Superior temporal gyrus (tissue), 1 donor: ENCODE measurements around the gene RDH8.
"Not testable (repeated sequence)": the region's sequence is repeated elsewhere in the genome, so short reads cannot be mapped to it uniquely, and the experiment has no call there.

Source experiments
- DNase-seq: peaks from one replicate; pipeline ENCODE4 v3.0.0-alpha.2; 2016; ENCODE audit errors: extremely low spot score

The RDH8 gene

GRCh38 chr19:10005632-10006334, 7.5 kb upstream of the RDH8 start:
- DNase-seq: no peak

DNA sequence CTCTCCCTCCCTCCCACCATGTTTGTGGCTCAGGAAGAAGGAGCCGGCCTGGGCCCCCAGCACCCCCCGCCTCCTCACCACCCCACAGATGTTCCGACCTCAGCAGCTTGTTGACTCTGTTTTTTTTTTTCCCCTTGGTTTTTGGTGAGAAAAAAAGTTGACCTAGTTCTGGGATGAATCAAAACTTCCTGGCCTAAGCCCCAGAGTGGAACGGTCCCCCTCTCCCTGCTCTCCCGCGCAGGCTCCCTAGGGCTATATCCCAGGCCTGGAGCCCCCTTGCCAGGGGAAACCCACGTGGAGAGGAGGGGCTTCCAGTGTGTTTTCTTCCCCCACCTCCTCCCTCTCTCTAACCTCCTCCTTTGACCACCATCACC, 7.0 kb upstream of the RDH8 start:
- no peak for DNase-seq

- DNase-seq: no peak
Observed at GRCh38 chr19:10006752-10007323, 6.4 kb upstream of the RDH8 start.

DNA sequence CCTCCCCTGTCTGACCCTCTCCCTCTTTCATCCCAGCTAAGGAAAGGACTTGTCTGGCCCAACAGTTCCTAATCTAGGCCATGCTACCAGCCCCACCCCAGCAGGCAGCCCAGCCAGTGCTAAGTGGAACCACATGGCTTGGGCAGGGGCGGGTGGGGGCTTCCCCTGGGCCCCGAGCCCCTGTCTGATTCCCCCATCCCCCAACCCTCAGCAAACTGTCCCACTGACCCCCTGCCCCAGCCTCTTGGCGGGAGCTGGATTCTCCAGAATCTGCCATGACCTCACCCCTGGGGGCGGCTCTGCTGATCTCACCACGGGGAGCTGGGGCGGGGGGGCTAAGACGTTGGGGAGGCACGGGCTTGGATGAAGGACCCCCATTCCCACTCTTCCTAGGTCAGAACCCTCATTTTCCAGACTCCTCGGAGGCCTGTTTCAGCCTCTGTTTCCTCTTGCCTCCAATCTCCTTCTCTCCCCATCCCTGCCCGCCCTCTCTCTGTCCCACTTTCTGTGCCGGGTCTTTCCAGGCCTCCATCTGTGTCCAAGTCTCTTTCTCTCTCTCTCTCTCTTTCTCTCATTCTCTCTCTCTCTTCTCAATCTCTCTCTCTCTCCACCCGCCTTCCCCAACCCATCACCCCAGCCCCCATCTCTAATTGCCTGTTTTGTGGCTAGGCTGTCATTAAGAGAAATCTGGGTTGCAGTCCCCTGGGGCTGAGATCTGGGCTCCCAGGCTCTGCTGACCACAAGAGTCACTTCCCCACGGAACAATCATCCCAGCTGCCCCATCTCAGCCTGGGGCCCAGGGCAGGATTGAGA, 5.7 kb upstream of the RDH8 start:
- DNase-seq: no peak

- DNase-seq: no peak
Observed at GRCh38 chr19:10008184-10008765, 5.0 kb upstream of the RDH8 start.

- DNase-seq: no peak
Observed at GRCh38 chr19:10009714-10010224, 3.5 kb upstream of the RDH8 start.

GRCh38 chr19:10010247-10010691, 3.0 kb upstream of the RDH8 start, which contains the start of gene COL5A3:
COL5A3 (minus strand) TSS chr19:10010504; CDS start chr19:10010385, 119 bp downstream.
- DNase-seq: no peak

- no peak for DNase-seq
Observed at GRCh38 chr19:10010939-10011338, 2.3 kb upstream of the RDH8 start.

DNA sequence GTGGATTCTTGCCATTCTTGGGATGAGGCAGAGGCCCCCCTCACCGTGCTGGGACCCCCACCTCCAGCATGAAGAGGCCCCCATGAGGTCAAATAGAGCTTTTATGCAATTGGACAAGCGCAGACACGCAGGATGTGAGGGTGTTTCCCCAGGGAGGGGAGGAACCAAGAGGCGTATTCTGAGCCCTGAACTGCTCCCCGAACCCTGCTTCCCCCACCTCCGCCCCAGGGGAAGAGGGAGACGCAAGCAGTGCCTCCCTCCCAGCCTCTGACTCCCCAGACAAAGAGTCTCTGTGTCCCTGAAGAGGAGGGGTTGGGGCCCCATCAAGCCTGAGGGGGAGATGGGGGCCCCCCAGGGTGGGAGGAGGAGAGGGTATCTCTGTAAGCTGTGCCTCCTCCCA, 1.3 kb upstream of the RDH8 start:
- no peak for DNase-seq

GRCh38 chr19:10013834-10014618, 743 bp downstream of the RDH8 start:
- DNase-seq: no peak

GRCh38 chr19:10018263-10018662, 5.0 kb downstream of the RDH8 start:
- no peak for DNase-seq

- DNase-seq: no peak
Observed at GRCh38 chr19:10018786-10019185, 5.5 kb downstream of the RDH8 start.

DNA sequence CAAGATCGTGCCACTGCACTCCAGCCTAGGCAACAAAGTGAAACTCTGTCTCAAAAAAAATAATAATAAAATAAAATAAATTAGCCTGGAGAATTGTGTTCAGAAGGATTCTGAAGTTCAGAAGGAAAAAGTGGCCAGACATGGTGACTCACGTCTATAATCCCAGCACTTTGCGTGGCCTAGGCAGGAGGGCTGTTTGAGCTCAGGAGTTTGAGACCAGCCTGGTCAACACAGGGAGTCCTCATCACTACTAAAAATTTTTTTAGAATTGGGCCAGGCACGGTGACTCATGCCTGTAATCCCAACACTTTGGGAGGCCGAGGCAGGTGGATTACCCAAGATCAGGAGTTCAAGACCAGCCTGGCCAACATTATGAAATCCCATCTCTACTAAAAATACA, 6.0 kb downstream of the RDH8 start:
- DNase-seq: no peak

DNA sequence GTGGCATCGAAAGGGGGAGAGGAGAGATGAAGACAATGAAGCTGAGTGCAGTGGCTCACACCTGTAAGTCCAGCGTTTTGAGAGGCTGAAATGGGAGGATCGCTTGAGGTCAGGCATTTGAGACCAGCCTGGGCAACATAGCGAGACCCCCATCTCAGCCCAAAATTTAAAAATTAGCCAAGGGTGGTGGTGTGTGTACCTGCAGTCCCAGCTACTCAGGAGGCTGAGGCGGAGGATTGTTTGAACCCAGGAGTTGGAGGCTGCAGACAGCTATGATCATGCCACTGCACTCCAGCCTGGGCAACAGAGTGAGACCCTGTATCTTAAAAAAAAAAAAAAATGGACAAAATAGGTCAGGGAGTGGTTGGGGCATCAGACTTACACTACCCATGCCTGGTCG, 7.6 kb downstream of the RDH8 start:
- DNase-seq: no peak

- DNase-seq: no peak
Observed at GRCh38 chr19:10021446-10021845, 8.2 kb downstream of the RDH8 start.

DNA sequence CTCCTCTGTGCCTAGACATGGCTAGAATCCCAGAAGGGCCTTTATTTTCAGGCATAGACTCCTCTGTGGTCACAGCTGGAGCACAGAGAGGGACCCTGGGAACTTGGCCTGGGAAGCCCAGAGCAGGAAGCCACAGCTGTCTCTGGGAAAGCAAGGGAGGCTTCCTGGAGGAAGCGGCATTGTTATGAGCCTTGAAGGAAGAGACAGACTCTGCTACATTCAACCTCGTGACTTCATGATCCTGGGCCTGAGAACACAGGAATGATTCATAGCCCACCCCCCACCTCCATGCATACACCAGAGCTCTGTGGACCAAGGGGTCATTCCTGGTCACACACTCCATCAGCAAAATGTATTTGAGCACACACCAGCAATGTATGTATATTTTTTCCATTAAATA, 8.6 kb downstream of the RDH8 start:
- DNase-seq: no peak

GRCh38 chr19:10023096-10023495, 9.8 kb downstream of the RDH8 start:
- not testable (repeated sequence) for DNase-seq

DNA sequence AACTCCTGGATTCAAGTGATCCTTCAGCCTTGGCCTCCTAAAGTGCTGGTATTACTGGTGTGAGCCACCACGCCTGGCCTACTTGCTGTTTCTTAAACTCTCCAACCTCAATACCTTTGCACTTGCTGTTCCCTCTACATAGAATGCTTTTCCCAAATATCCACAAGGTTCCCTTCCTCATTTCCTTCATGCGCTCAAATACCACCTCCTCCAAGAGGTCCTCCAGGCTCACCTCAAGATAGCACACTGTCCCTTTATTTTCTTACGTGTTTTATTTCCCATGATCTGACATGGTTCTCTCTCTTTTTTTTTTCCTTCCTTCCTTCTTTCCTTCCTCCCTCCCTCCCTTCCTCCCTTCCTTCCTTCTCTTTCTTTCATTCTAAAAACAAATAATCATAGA, 13.5 kb downstream of the RDH8 start:
- DNase-seq: no peak

DNA sequence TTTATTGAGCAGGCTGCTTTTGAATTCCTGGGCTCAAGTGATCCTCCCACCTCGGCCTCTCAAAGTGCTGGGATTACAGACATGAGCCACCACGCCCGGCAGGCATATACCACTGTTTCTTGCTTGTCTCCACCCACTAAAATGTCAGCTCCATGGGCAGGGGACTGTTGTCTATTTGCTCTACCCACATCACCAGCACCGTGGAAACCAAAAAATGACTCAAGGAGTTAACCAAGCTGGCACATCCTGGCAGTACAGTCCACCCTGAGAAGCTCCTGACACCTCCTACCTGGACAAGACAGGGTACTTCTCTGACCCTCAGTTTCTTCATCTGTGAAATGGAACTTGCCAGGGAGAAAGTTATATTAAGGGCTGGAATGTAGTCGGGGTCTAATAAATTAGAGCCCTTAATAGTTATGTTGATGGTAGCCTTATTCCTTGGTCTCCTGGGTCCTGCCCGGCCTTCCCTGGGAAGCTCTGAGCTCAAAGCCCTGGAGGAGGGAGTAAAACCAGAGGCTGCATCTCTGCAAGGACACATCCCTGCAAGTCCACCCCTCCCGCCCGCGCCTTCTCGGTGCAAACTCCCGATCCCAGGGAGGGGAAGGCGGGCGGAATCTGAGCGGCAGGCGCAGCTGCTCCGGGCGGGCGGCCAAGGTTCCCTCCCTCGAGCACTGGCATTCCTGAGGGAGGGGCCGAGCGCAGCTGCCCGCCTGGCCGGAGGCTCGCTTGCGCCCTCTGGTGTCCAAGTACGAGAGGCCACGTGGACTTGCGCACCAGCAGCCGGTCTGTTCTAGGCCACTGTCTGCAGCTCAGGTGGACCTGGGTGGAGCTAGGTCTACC, 14.1 kb downstream of the RDH8 start:
- DNase-seq: peak; percentile 91

- no peak for DNase-seq
Observed at GRCh38 chr19:10033614-10034013, 20.3 kb downstream of the RDH8 start.
